Activated CD4-positive, alpha-beta T cell treated with anti-CD3 and anti-CD28 coated beads for 48 hours (primary cell): ENCODE measurements around the gene P3H4.
"Not testable (repeated sequence)": the region's sequence is repeated elsewhere in the genome, so short reads cannot be mapped to it uniquely, and the experiment has no call there.

Source experiments
- DNase-seq: peaks from one replicate; pipeline ENCODE4 v3.0.0-alpha.2; 2020

P3H4 gene

GRCh38 chr17:41792845-41793783, 18.6 kb downstream of the P3H4 start:
- DNase-seq = peak; percentile 17

- DNase-seq = no peak
These were observed 24.7 kb downstream of the P3H4 start for GRCh38 chr17:41787021-41787418.

- peak; percentile 97 for DNase-seq
These were observed 25.3 kb downstream of the P3H4 start, which contains the start of gene JUP for GRCh38 chr17:41786227-41787020. Gene JUP, minus strand, starts transcription at chr17:41786711. Its CDS starts 14,857 bp downstream, at chr17:41771854.

GRCh38 chr17:41785859-41786226, 25.9 kb downstream of the P3H4 start:
- no peak for DNase-seq

GRCh38 chr17:41785091-41785858, 26.5 kb downstream of the P3H4 start:
- no peak for DNase-seq

- DNase-seq = no peak
These were observed 27.5 kb downstream of the P3H4 start for GRCh38 chr17:41784207-41784744.

GRCh38 chr17:41782142-41782541, 29.6 kb downstream of the P3H4 start:
- no peak for DNase-seq

GRCh38 chr17:41781404-41782110, 30.2 kb downstream of the P3H4 start:
- DNase-seq = no peak

- DNase-seq = no peak
These were observed 31.8 kb downstream of the P3H4 start for GRCh38 chr17:41779954-41780353.

GRCh38 chr17:41777574-41778188, 34.1 kb downstream of the P3H4 start:
- no peak for DNase-seq

- no peak for DNase-seq
These were observed 34.6 kb downstream of the P3H4 start for GRCh38 chr17:41777157-41777573.

GRCh38 chr17:41776262-41776900, 35.4 kb downstream of the P3H4 start:
- not testable (repeated sequence) for DNase-seq

GRCh38 chr17:41775394-41776226, 36.1 kb downstream of the P3H4 start:
- no peak for DNase-seq

- no peak for DNase-seq
These were observed 38.0 kb downstream of the P3H4 start for GRCh38 chr17:41773731-41774193.

- DNase-seq = no peak
These were observed 38.6 kb downstream of the P3H4 start for GRCh38 chr17:41773190-41773588.

- no peak for DNase-seq
These were observed 39.1 kb downstream of the P3H4 start for GRCh38 chr17:41772586-41773189.

- DNase-seq = no peak
These were observed 39.5 kb downstream of the P3H4 start for GRCh38 chr17:41772218-41772585.

- no peak for DNase-seq
These were observed 40.2 kb downstream of the P3H4 start for GRCh38 chr17:41771389-41772206.

- no peak for DNase-seq
These were observed 41.8 kb downstream of the P3H4 start for GRCh38 chr17:41769985-41770384.
